DLD1 (cell line): ENCODE measurements around the gene PHF10.

Experiments used
- in situ Hi-C: cut with HindIII; loops from 2 replicates; pipeline ENCODE4 v1.10.0; 2017; ENCODE audit warnings: low sequenced_read_pairs

Gene PHF10

DNA sequence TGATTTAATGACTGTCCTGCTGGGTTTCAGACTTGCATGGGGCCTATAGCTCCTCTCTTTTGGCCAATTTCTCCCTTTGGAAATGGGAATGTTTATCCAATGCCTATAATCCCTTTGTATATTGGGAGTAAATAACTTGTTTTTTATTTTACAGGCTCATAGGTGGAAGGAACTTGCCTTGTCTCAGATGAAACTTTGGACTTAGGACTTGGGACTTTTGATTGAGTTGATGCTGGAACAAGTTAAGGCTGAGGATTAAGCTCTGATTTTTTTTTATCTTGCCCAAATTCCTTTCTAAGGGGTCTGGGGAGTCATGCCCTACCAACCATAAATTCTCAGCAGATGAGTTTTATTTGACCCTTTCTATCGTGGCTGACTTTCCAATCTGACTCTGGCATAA, 46.0 kb downstream of the PHF10 start:
- in situ Hi-C loops, result no loop called here

GRCh38 chr6:169677096-169677495, 47.2 kb downstream of the PHF10 start:
- in situ Hi-C loops, result no loop called here

DNA sequence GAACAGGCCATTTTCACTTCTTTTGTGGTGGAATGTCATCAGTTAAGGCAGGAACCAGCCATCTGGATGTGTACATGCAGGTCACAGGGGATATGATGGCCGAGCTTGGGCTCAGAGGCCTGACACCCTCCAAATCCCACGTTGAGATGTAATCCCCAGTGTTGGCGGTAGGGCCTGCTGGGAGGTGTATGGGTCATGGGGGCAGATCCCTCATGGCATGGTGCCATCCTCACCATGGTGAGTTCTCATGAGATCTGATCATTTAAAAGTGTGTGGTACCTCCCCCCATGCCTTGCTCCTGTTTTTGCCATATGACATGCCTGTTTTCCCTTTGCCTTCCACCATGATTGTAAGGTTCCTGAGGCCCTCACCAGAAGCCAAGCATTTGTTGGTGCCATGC, 49.3 kb downstream of the PHF10 start:
- in situ Hi-C loops, result no loop called here

- in situ Hi-C loops, result no loop called here
Observed at GRCh38 chr6:169671563-169671962, 52.7 kb downstream of the PHF10 start.

DNA sequence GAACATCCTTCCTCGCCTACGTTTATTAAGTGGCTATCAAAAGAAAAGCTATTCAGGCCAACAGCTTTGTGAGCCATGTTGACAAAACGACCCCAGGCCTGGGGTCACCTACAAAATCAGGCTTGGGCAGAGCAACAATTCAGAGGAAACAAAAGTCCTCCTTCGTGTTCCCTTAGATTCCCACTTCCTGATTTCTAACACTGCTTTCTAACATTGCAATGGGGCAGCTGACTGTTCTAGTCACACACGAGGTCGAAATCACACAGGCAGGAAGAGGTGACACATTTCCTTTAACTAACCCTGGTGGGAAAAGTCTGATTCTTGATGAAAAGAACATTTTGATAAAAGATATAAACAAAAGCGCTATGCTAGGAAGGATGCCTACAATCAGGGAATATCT, 54.4 kb downstream of the PHF10 start:
- in situ Hi-C loops, result no loop called here

- in situ Hi-C loops, result no loop called here
Observed at GRCh38 chr6:169669147-169669546, 55.2 kb downstream of the PHF10 start.

- in situ Hi-C loops, result no loop called here
Observed at GRCh38 chr6:169668203-169668847, 56.0 kb downstream of the PHF10 start.

DNA sequence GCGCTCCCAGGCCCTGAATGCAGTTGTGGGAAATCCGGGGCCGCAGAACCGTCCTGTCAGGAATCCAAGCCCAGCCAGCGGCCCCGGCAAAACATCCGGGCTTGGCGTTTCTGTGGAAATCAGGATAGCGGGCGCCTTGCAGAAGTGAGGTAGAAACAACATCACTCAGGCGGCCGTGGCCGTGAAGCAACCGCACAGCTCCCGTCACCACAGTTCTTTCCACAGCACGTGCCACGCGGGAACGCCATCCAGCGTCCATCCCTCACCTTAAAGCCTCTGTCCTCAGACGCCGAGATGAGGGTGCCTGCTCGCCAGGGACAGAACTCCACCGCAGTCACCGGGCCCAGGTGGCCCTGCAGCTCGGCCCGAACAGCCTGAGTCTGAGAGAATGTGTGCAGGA, 56.6 kb downstream of the PHF10 start:
- in situ Hi-C loops, result no loop called here

DNA sequence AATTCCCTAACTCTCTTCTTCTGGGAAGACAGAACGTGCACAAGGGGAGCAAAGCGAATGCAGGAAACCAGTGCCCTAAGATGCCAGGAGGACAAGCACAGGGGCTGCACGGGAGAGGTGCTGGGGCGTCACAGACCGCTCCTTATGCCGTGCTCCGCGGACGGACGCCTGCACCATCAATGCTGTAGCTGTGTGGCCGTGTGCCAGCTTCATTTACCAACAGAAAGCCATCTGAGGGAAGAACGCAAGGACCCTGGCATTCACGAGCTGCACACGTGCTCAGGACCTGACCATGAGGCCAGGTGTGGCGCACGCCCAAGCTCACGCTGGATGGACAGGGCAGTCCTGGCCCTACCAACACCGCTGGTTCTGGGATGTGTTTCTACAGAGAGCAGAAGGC, 57.9 kb downstream of the PHF10 start:
- in situ Hi-C loops, result no loop called here

- in situ Hi-C loops, result no loop called here
Observed at GRCh38 chr6:169665289-169665688, 59.0 kb downstream of the PHF10 start.

DNA sequence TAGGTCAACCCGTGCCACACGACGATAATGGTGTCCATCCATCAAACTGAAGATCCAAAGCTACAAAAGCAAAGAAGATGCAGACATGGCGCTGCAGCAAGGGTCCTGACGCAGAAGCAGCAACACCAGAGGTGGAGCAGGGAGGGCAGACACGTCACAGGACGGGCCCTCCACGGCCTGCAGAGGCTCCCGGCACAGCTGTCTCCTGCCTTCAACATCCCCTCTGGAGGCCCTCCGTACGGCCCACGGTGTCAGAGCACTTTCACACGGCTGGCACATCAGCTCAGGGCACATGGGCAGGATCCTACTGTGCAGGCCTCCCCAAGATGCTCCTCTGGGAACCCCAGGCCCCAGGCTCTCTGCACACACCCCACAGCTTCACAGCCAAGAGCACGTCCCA, 60.1 kb downstream of the PHF10 start:
- in situ Hi-C loops, result no loop called here

DNA sequence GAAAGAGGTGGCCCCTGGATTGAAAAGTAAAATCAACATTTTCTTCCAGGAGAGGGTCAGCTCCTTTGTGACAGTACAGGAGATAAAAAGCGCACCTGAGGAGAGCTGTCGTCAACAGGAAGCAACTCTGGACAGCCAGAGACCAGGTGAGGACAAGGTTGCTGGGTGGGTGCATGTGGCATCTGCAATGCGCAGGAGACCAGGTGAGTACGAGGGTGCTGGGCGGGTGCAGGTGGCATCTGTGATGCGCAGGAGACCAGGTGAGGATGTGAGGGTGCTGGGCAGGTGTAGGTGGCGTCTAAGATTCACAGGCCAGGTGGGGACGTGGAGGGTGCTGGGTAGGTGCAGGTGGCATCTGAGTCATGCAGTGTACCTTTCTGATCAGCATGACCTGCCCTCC, 60.8 kb downstream of the PHF10 start:
- in situ Hi-C loops, result no loop called here

GRCh38 chr6:169661391-169661756, 62.9 kb downstream of the PHF10 start:
- in situ Hi-C loops, result no loop called here

- in situ Hi-C loops, result no loop called here
Observed at GRCh38 chr6:169660751-169661390, 63.4 kb downstream of the PHF10 start.

- in situ Hi-C loops, result no loop called here
Observed at GRCh38 chr6:169659820-169660610, 64.3 kb downstream of the PHF10 start.

- in situ Hi-C loops, result no loop called here
Observed at GRCh38 chr6:169657284-169657610, 67.1 kb downstream of the PHF10 start.

GRCh38 chr6:169656546-169657283, 67.6 kb downstream of the PHF10 start:
- in situ Hi-C loops, result no loop called here

DNA sequence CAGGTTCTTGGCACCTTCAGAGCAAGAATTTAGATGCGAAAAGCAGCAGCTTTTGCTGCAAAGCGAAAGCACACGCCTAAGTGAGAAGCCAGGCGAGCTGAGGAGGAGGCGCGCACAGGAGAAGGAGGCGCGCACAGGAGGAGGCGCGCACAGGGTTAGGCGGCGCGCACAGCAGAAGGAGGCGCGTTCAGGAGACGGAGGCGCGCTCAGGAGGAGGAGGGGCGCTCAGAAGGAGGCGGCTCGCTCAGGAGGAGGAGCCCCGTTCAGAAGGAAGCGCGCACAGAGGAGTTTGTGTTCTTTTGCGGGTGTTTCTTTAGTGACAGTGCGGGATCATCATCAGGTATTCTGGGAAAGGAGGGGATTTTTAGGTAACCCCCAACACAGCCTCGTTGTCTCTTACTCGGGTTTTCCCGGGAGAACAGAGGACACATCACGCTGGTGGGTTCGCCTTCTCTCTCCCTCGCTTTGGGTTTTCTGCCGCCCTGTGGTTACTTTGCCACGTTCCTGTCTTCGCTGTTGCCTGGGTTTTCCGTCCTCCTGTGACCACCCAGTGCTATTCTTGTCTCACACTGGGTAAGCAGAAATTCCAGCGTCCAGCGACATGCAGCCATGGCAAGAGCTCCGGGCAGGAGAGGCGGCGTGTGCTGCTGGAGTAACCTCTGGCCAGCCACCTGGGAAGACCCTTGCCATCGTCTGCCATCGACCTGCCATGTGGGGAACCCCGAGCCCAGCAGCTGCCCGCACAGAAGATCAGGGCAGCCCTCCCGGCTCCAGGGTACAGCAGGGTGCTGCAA, 69.5 kb downstream of the PHF10 start:
- in situ Hi-C loops, result no loop called here
